Measurements from ENCODE around the gene ETF1. TPM values are rescaled to one million over a fixed set of nuclear protein-coding genes. Genes with fewer than 3 reads are reported as not detected.

ETF1 gene
- total and polyA plus RNA-seq, 9 of the 15 experiments (the other 6 are each of a cell fraction or from before 2014, with no cell fraction given): 53.7 to 209 (median 164) TPM

DNA sequence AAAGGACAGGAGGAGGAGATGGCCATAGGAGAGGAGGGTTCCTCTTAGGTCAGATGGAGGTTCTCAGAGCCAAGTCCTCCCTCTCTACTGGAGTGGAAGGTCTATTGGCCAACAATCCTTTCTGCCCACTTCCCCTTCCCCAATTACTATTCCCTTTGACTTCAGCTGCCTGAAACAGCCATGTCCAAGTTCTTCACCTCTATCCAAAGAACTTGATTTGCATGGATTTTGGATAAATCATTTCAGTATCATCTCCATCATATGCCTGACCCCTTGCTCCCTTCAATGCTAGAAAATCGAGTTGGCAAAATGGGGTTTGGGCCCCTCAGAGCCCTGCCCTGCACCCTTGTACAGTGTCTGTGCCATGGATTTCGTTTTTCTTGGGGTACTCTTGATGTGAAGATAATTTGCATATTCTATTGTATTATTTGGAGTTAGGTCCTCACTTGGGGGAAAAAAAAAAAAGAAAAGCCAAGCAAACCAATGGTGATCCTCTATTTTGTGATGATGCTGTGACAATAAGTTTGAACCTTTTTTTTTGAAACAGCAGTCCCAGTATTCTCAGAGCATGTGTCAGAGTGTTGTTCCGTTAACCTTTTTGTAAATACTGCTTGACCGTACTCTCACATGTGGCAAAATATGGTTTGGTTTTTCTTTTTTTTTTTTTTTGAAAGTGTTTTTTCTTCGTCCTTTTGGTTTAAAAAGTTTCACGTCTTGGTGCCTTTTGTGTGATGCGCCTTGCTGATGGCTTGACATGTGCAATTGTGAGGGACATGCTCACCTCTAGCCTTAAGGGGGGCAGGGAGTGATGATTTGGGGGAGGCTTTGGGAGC lies 74.7 kb downstream of the ETF1 start (continued):
- TF ChIP-seq, protein P1, sequence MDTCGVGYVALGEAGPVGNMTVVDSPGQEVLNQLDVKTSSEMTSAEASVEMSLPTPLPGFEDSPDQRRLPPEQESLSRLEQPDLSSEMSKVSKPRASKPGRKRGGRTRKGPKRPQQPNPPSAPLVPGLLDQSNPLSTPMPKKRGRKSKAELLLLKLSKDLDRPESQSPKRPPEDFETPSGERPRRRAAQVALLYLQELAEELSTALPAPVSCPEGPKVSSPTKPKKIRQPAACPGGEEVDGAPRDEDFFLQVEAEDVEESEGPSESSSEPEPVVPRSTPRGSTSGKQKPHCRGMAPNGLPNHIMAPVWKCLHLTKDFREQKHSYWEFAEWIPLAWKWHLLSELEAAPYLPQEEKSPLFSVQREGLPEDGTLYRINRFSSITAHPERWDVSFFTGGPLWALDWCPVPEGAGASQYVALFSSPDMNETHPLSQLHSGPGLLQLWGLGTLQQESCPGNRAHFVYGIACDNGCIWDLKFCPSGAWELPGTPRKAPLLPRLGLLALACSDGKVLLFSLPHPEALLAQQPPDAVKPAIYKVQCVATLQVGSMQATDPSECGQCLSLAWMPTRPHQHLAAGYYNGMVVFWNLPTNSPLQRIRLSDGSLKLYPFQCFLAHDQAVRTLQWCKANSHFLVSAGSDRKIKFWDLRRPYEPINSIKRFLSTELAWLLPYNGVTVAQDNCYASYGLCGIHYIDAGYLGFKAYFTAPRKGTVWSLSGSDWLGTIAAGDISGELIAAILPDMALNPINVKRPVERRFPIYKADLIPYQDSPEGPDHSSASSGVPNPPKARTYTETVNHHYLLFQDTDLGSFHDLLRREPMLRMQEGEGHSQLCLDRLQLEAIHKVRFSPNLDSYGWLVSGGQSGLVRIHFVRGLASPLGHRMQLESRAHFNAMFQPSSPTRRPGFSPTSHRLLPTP (IDR thresholded peaks at IDR 0.05; ENCODE audit: borderline replicate concordance, extremely low read depth, insufficient read length): no peak
- TF ChIP-seq ASH1L (IDR thresholded peaks at IDR 0.05; ENCODE audit: borderline replicate concordance, low read depth, partially characterized antibody) (no peak), HMG20A (CRISPR knock-in tag; conservative IDR thresholded peaks at IDR 0.05) (no peak), ZNF695 (CRISPR knock-in tag; IDR thresholded peaks at IDR 0.05) (0 out of 2 replicates have a peak, but pooled peaks have one; percentile 10), STAG1 (CRISPR knock-in tag; IDR thresholded peaks at IDR 0.05; ENCODE audit: borderline replicate concordance) (no peak), MTA1 (IDR thresholded peaks at IDR 0.05; ENCODE audit: borderline replicate concordance) (no peak), BRD9 (IDR thresholded peaks at IDR 0.05; ENCODE audit: low read depth, partially characterized antibody) (no peak), POLR2B (IDR thresholded peaks at IDR 0.05; ENCODE audit: low read depth, partially characterized antibody) (peak; percentile 91), CBX2 (IDR thresholded peaks at IDR 0.05; ENCODE audit: insufficient read depth, low read length, poor library complexity, severe bottlenecking) (no peak), MIER1 (IDR thresholded peaks at IDR 0.05; ENCODE audit: low read depth) (no peak), GABPB2 (CRISPR knock-in tag; conservative IDR thresholded peaks at IDR 0.05) (no peak), DDX20 (tag; IDR thresholded peaks at IDR 0.05; ENCODE audit: low read depth) (no peak), POLR2G (IDR thresholded peaks at IDR 0.05; ENCODE audit: low read depth, low read length) (no peak; the same call in 1 of the 2 replicates), ZNF23 (CRISPR knock-in tag; IDR thresholded peaks at IDR 0.05) (no peak), SAFB (IDR thresholded peaks at IDR 0.05; ENCODE audit: borderline replicate concordance, low read depth, low read length) (no peak; the same call in 1 of the 2 replicates), KDM1A (IDR thresholded peaks at IDR 0.05) (no peak), MAFG (tag; conservative IDR thresholded peaks at IDR 0.05) (no peak), RBM25 (IDR thresholded peaks at IDR 0.05; ENCODE audit: low read depth, low read length, severe bottlenecking) (no peak)
- TF ChIP-seq, protein P2, sequence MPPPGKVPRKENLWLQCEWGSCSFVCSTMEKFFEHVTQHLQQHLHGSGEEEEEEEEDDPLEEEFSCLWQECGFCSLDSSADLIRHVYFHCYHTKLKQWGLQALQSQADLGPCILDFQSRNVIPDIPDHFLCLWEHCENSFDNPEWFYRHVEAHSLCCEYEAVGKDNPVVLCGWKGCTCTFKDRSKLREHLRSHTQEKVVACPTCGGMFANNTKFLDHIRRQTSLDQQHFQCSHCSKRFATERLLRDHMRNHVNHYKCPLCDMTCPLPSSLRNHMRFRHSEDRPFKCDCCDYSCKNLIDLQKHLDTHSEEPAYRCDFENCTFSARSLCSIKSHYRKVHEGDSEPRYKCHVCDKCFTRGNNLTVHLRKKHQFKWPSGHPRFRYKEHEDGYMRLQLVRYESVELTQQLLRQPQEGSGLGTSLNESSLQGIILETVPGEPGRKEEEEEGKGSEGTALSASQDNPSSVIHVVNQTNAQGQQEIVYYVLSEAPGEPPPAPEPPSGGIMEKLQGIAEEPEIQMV (tag; conservative IDR thresholded peaks at IDR 0.05; ENCODE audit: low read depth): no peak
- TF ChIP-seq, protein P3, sequence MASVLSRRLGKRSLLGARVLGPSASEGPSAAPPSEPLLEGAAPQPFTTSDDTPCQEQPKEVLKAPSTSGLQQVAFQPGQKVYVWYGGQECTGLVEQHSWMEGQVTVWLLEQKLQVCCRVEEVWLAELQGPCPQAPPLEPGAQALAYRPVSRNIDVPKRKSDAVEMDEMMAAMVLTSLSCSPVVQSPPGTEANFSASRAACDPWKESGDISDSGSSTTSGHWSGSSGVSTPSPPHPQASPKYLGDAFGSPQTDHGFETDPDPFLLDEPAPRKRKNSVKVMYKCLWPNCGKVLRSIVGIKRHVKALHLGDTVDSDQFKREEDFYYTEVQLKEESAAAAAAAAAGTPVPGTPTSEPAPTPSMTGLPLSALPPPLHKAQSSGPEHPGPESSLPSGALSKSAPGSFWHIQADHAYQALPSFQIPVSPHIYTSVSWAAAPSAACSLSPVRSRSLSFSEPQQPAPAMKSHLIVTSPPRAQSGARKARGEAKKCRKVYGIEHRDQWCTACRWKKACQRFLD (CRISPR knock-in tag; IDR thresholded peaks at IDR 0.05): no peak
